AG08396 (cell line): ENCODE data around the gene RPS6KA2.
"Not testable (repeated sequence)": the region's sequence is repeated elsewhere in the genome, so short reads cannot be mapped to it uniquely, and the experiment has no call there.

Experiments used
- DNase-seq: peaks from one replicate; pipeline ENCODE4 v3.0.0; 2012; ENCODE audit warnings: low spot score, mixed read lengths

RPS6KA2 gene

GRCh38 chr6:166530211-166531095 lies 96.6 kb downstream of the RPS6KA2 start:
- DNase-seq = no peak

DNA sequence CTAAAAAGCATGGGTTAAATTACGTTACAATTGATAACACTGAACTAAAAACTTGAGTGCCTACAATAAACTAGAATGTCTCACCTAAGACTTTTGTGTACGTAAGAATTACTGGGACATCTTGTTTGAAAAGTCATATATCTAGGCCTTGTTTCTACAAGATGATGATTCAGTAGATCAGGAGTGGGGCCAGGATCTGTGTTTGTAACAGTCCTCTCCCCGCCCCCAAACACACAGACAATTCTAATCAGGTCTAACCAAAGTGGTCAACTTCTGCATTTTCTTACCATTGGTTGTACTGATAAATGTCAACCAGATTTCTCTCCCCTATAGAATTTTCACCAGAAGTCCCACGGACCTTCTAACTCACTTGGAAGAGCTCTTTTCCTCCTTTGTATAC lies 97.5 kb downstream of the RPS6KA2 start:
- peak; percentile 23 for DNase-seq

- DNase-seq = not testable (repeated sequence)
These were observed 98.0 kb downstream of the RPS6KA2 start for GRCh38 chr6:166529058-166529457.

GRCh38 chr6:166527849-166528248 lies 99.2 kb downstream of the RPS6KA2 start:
- DNase-seq = no peak

DNA sequence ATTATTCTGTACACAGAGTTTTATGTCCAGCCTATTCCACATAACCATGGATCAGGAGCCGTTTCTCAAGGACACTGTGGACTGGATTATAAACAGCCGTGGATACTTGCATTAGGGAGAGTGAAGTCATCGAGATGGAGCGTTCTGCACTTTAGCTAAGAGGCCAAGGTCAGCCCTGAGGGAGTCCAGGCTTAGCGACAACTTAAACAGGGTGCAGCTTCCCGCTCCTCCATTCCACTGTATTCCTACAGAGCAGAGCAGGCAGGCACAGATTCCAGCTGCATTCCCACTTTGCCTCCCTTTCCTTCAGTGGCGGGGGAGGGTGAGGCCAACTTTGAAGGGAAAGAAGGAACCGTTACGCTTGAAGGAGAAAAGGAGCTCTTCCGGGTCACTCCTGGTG lies 100.1 kb downstream of the RPS6KA2 start:
- no peak for DNase-seq

GRCh38 chr6:166525567-166525966 lies 101.5 kb downstream of the RPS6KA2 start:
- no peak for DNase-seq

GRCh38 chr6:166523782-166524559 lies 103.1 kb downstream of the RPS6KA2 start:
- DNase-seq = no peak

- peak; percentile 13 for DNase-seq
These were observed 105.9 kb downstream of the RPS6KA2 start for GRCh38 chr6:166520905-166521834.

GRCh38 chr6:166516251-166516884 lies 110.7 kb downstream of the RPS6KA2 start:
- DNase-seq = no peak

DNA sequence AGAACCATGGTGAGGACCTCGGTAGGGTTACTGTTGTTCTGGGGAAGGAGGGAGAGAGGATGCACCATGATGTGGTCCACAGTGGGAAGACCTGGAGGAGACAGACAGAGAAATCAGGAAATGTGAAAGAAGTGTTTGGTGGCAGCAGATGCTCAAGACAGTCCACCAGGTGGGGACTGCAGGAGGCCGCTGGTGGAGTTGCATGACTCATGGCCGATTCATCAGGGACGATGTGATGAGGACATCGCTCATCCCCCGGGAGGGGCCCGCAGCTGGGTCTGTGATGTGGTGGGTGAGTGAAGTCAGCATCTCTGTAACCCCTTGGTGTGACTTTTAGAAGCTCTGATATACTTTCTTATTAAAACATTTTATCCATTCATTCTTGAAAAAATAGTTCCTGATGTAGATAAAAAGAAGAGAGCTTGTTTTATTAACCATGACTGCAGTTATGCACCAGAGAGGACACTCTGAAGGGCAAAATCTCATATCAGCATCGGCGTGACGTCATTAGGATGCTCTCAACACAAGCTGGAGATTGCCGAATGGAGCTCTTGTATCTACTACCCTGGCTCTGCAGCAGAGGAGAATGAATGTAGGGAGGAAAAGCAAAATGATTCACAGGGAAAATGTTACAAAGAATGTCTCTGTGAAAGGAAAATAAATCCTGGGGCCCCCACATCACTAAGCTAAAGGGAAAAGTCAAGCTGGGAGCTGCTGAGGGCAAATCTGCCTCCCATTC lies 111.8 kb downstream of the RPS6KA2 start:
- peak; percentile 89 for DNase-seq

GRCh38 chr6:166514196-166514595 lies 112.9 kb downstream of the RPS6KA2 start:
- DNase-seq = peak; percentile 25

- no peak for DNase-seq
These were observed 114.5 kb downstream of the RPS6KA2 start for GRCh38 chr6:166512567-166512966.

DNA sequence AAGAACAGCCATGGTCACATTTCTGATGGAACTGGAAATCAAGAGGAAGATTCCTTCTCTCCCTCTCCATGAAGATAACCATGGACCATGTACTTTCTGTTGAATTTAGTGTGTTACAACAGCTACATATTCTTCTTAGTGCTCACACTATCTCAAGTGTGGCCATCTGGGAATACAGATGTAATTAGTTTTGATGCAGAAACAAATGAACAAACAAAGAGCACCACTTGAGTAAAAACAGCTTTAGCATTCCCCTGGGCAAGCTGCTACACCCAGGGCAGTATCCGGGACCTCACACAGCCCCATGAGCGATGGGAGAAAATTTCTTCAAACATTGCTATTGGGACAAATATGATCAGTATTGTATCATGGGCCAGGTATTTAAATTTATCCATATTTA lies 115.7 kb downstream of the RPS6KA2 start:
- no peak for DNase-seq

- DNase-seq = no peak
These were observed 117.9 kb downstream of the RPS6KA2 start for GRCh38 chr6:166509193-166509592.

- DNase-seq = no peak
These were observed 118.3 kb downstream of the RPS6KA2 start for GRCh38 chr6:166508726-166509125.

- no peak for DNase-seq
These were observed 119.1 kb downstream of the RPS6KA2 start for GRCh38 chr6:166507809-166508564.

DNA sequence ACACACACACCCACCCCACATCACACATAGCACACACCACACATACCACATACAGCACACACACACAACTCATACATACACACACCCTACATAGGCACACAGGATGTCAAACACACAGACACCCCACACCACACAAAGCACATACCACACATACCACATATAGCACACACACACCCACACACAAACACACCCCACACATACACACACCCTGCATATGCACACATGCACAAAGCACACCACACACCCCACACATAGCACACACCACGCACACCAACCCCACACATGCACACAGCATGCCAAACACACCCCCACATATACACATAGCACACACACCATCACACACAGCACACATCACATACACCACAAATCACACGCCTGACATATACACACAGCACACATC lies 119.7 kb downstream of the RPS6KA2 start:
- DNase-seq = no peak

- DNase-seq = no peak
These were observed 121.7 kb downstream of the RPS6KA2 start for GRCh38 chr6:166505133-166505905.

DNA sequence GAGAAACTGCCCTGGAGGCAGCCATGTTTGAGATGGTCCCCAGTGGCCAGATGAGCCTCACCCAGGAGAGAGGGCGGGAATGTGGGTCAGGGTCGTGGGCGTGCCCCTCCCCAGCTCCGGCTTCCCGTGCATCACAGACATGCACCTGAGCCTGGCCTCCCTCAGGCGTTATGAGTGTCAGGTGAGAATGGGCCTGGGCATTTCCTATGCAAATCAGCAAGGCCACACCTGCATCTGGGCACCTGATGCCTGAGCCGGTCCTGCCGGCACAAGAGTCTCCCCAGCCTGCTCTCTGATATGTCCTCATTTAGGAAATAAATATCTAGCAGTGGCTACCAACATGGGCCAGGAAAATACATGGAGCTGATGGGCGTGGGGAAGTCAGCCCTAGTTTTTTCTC lies 123.0 kb downstream of the RPS6KA2 start:
- DNase-seq = no peak
